ENCODE results near the gene PRIMA1.

- TF ChIP-seq CTCF (IDR thresholded peaks at IDR 0.05) (no peak), REST (IDR thresholded peaks at IDR 0.05; ENCODE audit: insufficient read depth in 1 of 2, low read depth in 2 of 2, low read length in 1 of 2) (no peak), POLR2AphosphoS5 (IDR thresholded peaks at IDR 0.05; ENCODE audit: low read depth, low read length) (no peak), SIN3A (IDR thresholded peaks at IDR 0.05; ENCODE audit: borderline replicate concordance, insufficient read depth, low read depth, low read length) (no peak), TCF7L2 (IDR thresholded peaks at IDR 0.05; ENCODE audit: low read depth, low read length) (no peak)
Observed at GRCh38 chr14:93712079-93712837, 76.0 kb downstream of the PRIMA1 start.

All from Panc1 (cell line).